Stimulated activated naive B cell treated with anti-CD40 and anti-IgM and Interleukin-4, amounts not matched to agents 10 μg/mL and 1 μg/mL and 100 μg/mL, for 72 hours (primary cell): ENCODE measurements around the gene TREML1.
"Not testable (repeated sequence)": the region's sequence is repeated elsewhere in the genome, so short reads cannot be mapped to it uniquely, and the experiment has no call there.

Source experiments
- ATAC-seq, 2 donors: fragments of 150-1000 bp; cut with Tn5 transposase; replicated peaks; 2 replicates each; pipeline ENCODE4 v1.10.0; 2021; ENCODE audit warnings: moderate library complexity in 1 of 2
- DNase-seq: peaks from one replicate; pipeline ENCODE4 v3.0.0; 2021
- H3K27ac Mint-ChIP-seq: one replicate; pipeline ENCODE4 v1.8.0; 2022; ENCODE audit warnings: mild to moderate bottlenecking, mixed read lengths
- H3K27me3 Mint-ChIP-seq, 2 donors: one replicate each; pipeline ENCODE4 v1.8.0; 2022; ENCODE audit warnings: mixed read lengths in 2 of 2
- H3K36me3 Mint-ChIP-seq, 2 donors: one replicate each; pipeline ENCODE4 v1.8.0; 2022; ENCODE audit warnings: mixed read lengths in 2 of 2, mild to moderate bottlenecking in 1 of 2
- H3K4me1 Mint-ChIP-seq, 2 donors: one replicate each; pipeline ENCODE4 v1.8.0; 2022; ENCODE audit warnings: mixed read lengths in 2 of 2, mild to moderate bottlenecking in 1 of 2
- H3K4me3 Mint-ChIP-seq, 2 donors: one replicate each; pipeline ENCODE4 v1.8.0; 2022; ENCODE audit warnings: mild to moderate bottlenecking in 2 of 2, mixed read lengths in 2 of 2, moderate library complexity in 1 of 2
- H3K9me3 Mint-ChIP-seq, 2 donors: one replicate each; pipeline ENCODE4 v1.8.0; 2022; ENCODE audit warnings: mixed read lengths in 2 of 2, mild to moderate bottlenecking in 1 of 2

TREML1 gene

DNA sequence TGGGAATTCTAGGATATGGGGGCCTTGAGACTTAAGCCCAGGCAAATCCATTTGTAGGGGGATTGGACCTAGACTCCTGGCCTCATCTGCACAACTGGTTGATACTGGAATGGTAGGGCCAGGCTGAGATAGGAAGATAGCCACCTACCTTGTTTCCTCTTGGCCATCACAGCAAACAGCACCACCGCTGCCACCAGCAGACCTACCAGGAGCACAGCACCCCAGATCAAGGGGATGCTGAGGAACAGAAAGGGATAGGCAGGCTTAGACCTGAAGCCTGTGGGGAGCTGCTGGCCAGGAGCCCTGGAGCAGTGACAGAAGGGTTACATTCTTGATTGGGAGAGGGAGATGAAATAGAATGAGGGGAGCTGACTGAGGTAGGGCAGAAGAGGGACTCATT lies 3.5 kb downstream of the TREML1 start:
- no peak overlapping the region for H3K27ac Mint-ChIP-seq
- DNase-seq (no peak), ATAC-seq (no peak)
- H3K4me1 Mint-ChIP-seq: peaks cover 2 to 9% of the 10 kb centered on the region in 2 donors
- no peak overlapping the region for H3K4me3 Mint-ChIP-seq
- H3K27me3 Mint-ChIP-seq: no peaks in the 10 kb centered on the region
- no peaks in the 10 kb centered on the region for H3K9me3 Mint-ChIP-seq
- peaks cover 18 to 25% of the 10 kb centered on the region in 2 donors for H3K36me3 Mint-ChIP-seq

DNA sequence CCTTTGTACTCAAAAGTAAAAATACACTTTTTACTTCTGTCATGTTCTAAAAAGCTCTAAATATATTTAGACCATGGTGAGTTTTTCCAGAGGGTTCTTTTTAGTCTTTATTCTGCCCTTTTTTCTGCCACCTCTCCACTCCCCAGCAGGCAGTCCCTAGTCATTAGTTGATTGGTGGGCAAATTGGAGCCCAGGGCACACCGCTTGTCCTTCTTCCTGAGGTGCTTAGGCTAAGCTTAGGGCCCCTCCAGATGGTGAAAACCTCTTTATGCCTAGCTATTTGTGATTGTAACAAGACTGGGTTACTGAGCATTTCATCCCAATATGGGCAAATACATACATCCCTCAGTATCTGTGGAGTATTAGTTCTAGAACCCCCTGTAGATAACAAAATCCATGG lies 6.2 kb downstream of the TREML1 start:
- no peaks in the 10 kb centered on the region for H3K27me3 Mint-ChIP-seq
- DNase-seq: no peak
- no peak for ATAC-seq
- peaks cover 22 to 33% of the 10 kb centered on the region in 2 donors for H3K36me3 Mint-ChIP-seq
- no peaks in the 10 kb centered on the region for H3K4me1 Mint-ChIP-seq
- H3K4me3 Mint-ChIP-seq: no peak overlapping the region
- H3K9me3 Mint-ChIP-seq: no peaks in the 10 kb centered on the region
- no peak overlapping the region for H3K27ac Mint-ChIP-seq

GRCh38 chr6:41136911-41137310 lies 17.2 kb downstream of the TREML1 start:
- Mint-ChIP-seq H3K27ac (no peak overlapping the region), H3K4me1 (no peaks in the 10 kb centered on the region), H3K36me3 (peaks cover 13 to 17% of the 10 kb centered on the region in 2 donors), H3K27me3 (no peaks in the 10 kb centered on the region), H3K4me3 (no peak overlapping the region), H3K9me3 (no peaks in the 10 kb centered on the region)
- DNase-seq: no peak
- ATAC-seq: no peak

GRCh38 chr6:41135062-41135832 lies 18.9 kb downstream of the TREML1 start:
- ATAC-seq (no peak), DNase-seq (no peak)
- Mint-ChIP-seq H3K27ac (no peak overlapping the region), H3K4me1 (no peaks in the 10 kb centered on the region), H3K9me3 (no peaks in the 10 kb centered on the region), H3K4me3 (no peak overlapping the region), H3K27me3 (no peaks in the 10 kb centered on the region), H3K36me3 (peaks cover 11 to 17% of the 10 kb centered on the region in 2 donors)

GRCh38 chr6:41132254-41132653 lies 21.9 kb downstream of the TREML1 start:
- Mint-ChIP-seq H3K27me3 (no peaks in the 10 kb centered on the region), H3K4me1 (no peaks in the 10 kb centered on the region), H3K36me3 (peaks cover 9 to 18% of the 10 kb centered on the region in 2 donors), H3K9me3 (no peaks in the 10 kb centered on the region), H3K27ac (no peak overlapping the region), H3K4me3 (no peak overlapping the region)
- no peak for DNase-seq
- no peak for ATAC-seq

- Mint-ChIP-seq H3K36me3 (peaks cover 17 to 20% of the 10 kb centered on the region in 2 donors), H3K27me3 (no peaks in the 10 kb centered on the region), H3K4me1 (no peaks in the 10 kb centered on the region), H3K4me3 (no peak overlapping the region), H3K27ac (no peak overlapping the region), H3K9me3 (no peaks in the 10 kb centered on the region)
- no peak for ATAC-seq
- no peak for DNase-seq
Measured at GRCh38 chr6:41125282-41125681, 28.9 kb downstream of the TREML1 start.

- no peak overlapping the region for H3K4me3 Mint-ChIP-seq
- H3K27me3 Mint-ChIP-seq: no peaks in the 10 kb centered on the region
- no peak overlapping the region for H3K27ac Mint-ChIP-seq
- H3K4me1 Mint-ChIP-seq: no peaks in the 10 kb centered on the region
- ATAC-seq (no peak), DNase-seq (no peak)
- peaks cover 17 to 21% of the 10 kb centered on the region in 2 donors for H3K36me3 Mint-ChIP-seq
- no peaks in the 10 kb centered on the region for H3K9me3 Mint-ChIP-seq
Measured at GRCh38 chr6:41122918-41123317, 31.2 kb downstream of the TREML1 start.

GRCh38 chr6:41122373-41122772 lies 31.8 kb downstream of the TREML1 start:
- DNase-seq (no peak), ATAC-seq (no peak)
- Mint-ChIP-seq H3K36me3 (peaks cover 17 to 18% of the 10 kb centered on the region in 2 donors), H3K4me3 (no peak overlapping the region), H3K27me3 (no peaks in the 10 kb centered on the region), H3K9me3 (no peaks in the 10 kb centered on the region), H3K27ac (no peak overlapping the region), H3K4me1 (no peaks in the 10 kb centered on the region)

DNA sequence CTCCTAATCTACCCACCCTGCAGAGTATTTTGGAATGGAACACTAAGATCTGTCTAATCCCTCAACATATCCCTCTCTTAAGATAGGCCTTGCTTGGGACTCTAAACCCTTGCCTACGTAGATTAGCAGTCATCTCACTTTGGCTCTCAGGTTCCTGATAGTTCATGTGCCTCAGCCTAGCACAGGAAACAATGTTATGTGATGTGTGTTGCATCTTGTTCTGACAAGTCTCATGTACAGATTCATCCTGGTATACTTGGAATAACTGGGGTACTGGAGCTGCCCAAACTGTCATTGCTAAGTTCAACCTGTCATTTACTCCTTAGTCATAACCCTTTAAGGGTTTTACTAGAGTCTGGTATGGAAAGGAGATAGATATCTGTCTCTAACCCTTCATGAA lies 34.1 kb downstream of the TREML1 start:
- ATAC-seq (no peak), DNase-seq (no peak)
- no peaks in the 10 kb centered on the region for H3K9me3 Mint-ChIP-seq
- no peaks in the 10 kb centered on the region for H3K4me1 Mint-ChIP-seq
- no peak overlapping the region for H3K27ac Mint-ChIP-seq
- H3K36me3 Mint-ChIP-seq: peaks cover 12 to 13% of the 10 kb centered on the region in 2 donors
- H3K27me3 Mint-ChIP-seq: no peaks in the 10 kb centered on the region
- no peak overlapping the region for H3K4me3 Mint-ChIP-seq

DNA sequence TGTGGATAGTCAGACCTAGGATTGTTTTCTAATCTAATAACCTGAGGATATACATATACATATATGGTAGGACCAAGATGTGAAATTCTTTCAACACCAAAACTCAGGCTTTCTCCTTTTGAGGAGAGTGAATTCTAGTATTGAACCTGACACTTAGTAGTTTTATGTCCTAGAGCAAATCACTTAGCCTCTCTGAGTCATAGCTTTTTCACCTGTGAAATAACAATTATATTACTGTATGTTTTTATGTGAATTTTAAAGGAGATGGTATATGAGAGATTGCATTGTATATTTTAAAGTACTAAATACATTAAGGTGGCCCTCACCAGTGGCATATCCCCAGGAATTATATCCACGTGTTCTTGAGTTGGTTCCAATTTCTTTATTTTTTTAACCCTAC lies 34.6 kb downstream of the TREML1 start:
- ATAC-seq (no peak), DNase-seq (no peak)
- Mint-ChIP-seq H3K4me1 (no peaks in the 10 kb centered on the region), H3K36me3 (peaks cover 12 to 16% of the 10 kb centered on the region in 2 donors), H3K27ac (no peak overlapping the region), H3K4me3 (no peak overlapping the region), H3K27me3 (no peaks in the 10 kb centered on the region), H3K9me3 (no peaks in the 10 kb centered on the region)

- H3K9me3 Mint-ChIP-seq, H3K27me3 Mint-ChIP-seq, ATAC-seq, H3K27ac Mint-ChIP-seq, H3K4me1 Mint-ChIP-seq, H3K4me3 Mint-ChIP-seq, DNase-seq: not testable (repeated sequence)
- H3K36me3 Mint-ChIP-seq: peaks cover 10 to 11% of the 10 kb centered on the region in 2 donors
Measured at GRCh38 chr6:41115027-41115426, 39.1 kb downstream of the TREML1 start.

DNA sequence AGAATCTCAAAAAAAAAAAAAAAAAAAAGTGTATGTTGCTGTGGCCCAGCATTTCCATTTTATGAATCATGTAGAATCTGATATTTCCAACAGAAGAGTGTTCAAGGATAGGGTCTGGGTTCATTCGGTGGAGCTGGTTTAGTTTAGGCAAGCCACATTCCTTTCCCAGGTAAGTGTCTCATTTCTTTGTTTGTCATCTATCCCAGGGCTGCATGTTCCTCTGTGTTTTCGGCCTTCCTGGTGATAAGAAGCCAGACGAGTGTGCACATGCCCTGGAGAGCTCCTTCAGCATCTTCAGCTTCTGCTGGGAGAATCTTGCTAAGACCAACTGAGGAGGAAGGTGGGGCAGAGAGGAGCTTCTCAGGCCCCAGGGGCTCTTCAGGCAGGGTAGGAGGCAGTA lies 43.1 kb downstream of the TREML1 start:
- Mint-ChIP-seq H3K27ac (no peak overlapping the region), H3K4me1 (no peaks in the 10 kb centered on the region), H3K27me3 (no peaks in the 10 kb centered on the region), H3K4me3 (no peak overlapping the region), H3K36me3 (peaks cover 16 to 19% of the 10 kb centered on the region in 2 donors), H3K9me3 (no peaks in the 10 kb centered on the region)
- DNase-seq (no peak), ATAC-seq (no peak)

- Mint-ChIP-seq H3K36me3 (peaks cover 22% of the 10 kb centered on the region in 2 donors), H3K9me3 (no peaks in the 10 kb centered on the region), H3K27ac (no peak overlapping the region), H3K4me1 (peaks cover 1 to 5% of the 10 kb centered on the region in 2 donors), H3K4me3 (no peak overlapping the region), H3K27me3 (no peaks in the 10 kb centered on the region)
- DNase-seq (no peak), ATAC-seq (no peak)
Measured at GRCh38 chr6:41103847-41104246, 50.3 kb downstream of the TREML1 start.

DNA sequence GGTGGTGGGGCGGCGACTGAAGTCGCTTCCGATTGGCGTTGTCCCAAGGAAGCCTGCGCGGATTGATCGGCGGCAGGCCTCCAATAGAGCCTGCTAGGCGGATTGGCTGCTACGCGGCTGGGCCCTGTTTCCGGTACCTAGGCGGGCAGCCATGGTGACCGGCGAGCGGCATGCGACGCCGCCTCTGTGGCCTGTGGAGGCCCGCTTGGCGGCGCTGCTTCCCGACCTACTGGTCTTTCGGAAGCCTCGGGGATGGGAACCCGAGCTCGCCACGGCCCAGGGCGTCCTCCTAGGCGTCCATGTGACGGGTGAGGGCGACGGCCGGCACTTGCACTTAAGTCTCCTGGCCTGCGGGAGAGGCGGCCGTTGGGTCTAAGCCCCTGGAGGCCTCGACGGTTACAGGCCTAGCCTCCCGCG lies 53.3 kb downstream of the TREML1 start:
- Mint-ChIP-seq H3K27me3 (no peaks in the 10 kb centered on the region), H3K4me1 (peaks cover 1 to 5% of the 10 kb centered on the region in 2 donors), H3K4me3 (no peak overlapping the region), H3K36me3 (peaks cover 31 to 39% of the 10 kb centered on the region in 2 donors), H3K9me3 (no peaks in the 10 kb centered on the region), H3K27ac (no peak overlapping the region)
- no peak for DNase-seq
- no peak for ATAC-seq
